ENCODE measurements around the gene ALLC.
"Not testable (repeated sequence)": the region's sequence is repeated elsewhere in the genome, so short reads cannot be mapped to it uniquely, and the experiment has no call there.

ALLC gene

DNA sequence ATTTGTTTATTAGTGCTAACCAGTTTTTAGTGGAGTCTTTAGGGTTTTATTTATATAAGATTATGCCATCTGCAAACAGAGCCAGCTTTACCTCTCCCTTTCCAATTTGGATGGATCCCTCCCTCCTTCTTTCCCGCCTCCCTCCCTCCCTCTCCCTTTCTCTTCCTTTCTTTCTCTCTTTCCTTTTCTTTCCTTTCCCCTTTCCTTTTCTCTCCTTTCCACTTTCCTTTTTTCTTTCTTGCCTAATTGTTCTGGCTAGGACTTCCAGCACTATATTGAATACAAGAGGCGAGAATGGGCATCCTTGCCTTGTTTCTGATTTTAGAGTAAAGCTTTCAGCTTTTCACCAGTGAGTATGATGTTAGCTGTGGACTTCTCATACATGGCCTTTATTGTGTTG, 39.0 kb upstream of the ALLC start:
- in situ Hi-C loops (cut with HindIII; ENCODE audit: low sequenced_read_pairs), result no loop called here
- H3K4me3 ChIP-seq (ENCODE audit: low read depth, low read length), result no peak overlapping the region
- TF ChIP-seq, protein P1, sequence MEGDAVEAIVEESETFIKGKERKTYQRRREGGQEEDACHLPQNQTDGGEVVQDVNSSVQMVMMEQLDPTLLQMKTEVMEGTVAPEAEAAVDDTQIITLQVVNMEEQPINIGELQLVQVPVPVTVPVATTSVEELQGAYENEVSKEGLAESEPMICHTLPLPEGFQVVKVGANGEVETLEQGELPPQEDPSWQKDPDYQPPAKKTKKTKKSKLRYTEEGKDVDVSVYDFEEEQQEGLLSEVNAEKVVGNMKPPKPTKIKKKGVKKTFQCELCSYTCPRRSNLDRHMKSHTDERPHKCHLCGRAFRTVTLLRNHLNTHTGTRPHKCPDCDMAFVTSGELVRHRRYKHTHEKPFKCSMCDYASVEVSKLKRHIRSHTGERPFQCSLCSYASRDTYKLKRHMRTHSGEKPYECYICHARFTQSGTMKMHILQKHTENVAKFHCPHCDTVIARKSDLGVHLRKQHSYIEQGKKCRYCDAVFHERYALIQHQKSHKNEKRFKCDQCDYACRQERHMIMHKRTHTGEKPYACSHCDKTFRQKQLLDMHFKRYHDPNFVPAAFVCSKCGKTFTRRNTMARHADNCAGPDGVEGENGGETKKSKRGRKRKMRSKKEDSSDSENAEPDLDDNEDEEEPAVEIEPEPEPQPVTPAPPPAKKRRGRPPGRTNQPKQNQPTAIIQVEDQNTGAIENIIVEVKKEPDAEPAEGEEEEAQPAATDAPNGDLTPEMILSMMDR (IDR thresholded peaks at IDR 0.05; ENCODE audit: low read depth, low read length), result no peak
- no peak for DNase-seq (ENCODE audit: low read depth, low spot score)

- in situ Hi-C loops (cut with HindIII; ENCODE audit: low sequenced_read_pairs); DNase-seq (ENCODE audit: low read depth, low spot score); H3K4me3 ChIP-seq (ENCODE audit: low read depth, low read length): not testable (repeated sequence)
These were observed 38.3 kb upstream of the ALLC start for GRCh38 chr2:3619661-3620060.

- TF ChIP-seq, protein P1 (IDR thresholded peaks at IDR 0.05; ENCODE audit: low read depth, low read length), result no peak
- no peak for DNase-seq (ENCODE audit: low read depth, low spot score)
- H3K4me3 ChIP-seq (ENCODE audit: low read depth, low read length), result no peak overlapping the region
- in situ Hi-C loops (cut with HindIII; ENCODE audit: low sequenced_read_pairs), result no loop called here
These were observed 37.2 kb upstream of the ALLC start for GRCh38 chr2:3620834-3621233.

GRCh38 chr2:3622967-3623366, 35.0 kb upstream of the ALLC start:
- in situ Hi-C loops (cut with HindIII; ENCODE audit: low sequenced_read_pairs), result no loop called here
- no peak for DNase-seq (ENCODE audit: low read depth, low spot score)
- no peak overlapping the region for H3K4me3 ChIP-seq (ENCODE audit: low read depth, low read length)
- TF ChIP-seq, protein P1 (IDR thresholded peaks at IDR 0.05; ENCODE audit: low read depth, low read length), result no peak

GRCh38 chr2:3624059-3624794, 33.8 kb upstream of the ALLC start:
- no peak overlapping the region for H3K4me3 ChIP-seq (ENCODE audit: low read depth, low read length)
- TF ChIP-seq, protein P1 (IDR thresholded peaks at IDR 0.05; ENCODE audit: low read depth, low read length), result no peak
- in situ Hi-C loops (cut with HindIII; ENCODE audit: low sequenced_read_pairs), result no loop called here
- DNase-seq (ENCODE audit: low read depth, low spot score), result no peak

- H3K4me3 ChIP-seq (ENCODE audit: low read depth, low read length), result no peak overlapping the region
- TF ChIP-seq, protein P1 (IDR thresholded peaks at IDR 0.05; ENCODE audit: low read depth, low read length), result no peak
- in situ Hi-C loops (cut with HindIII; ENCODE audit: low sequenced_read_pairs), result no loop called here
- DNase-seq (ENCODE audit: low read depth, low spot score), result no peak
These were observed 32.8 kb upstream of the ALLC start for GRCh38 chr2:3625186-3625585.

- in situ Hi-C loops (cut with HindIII; ENCODE audit: low sequenced_read_pairs), result no loop called here
- TF ChIP-seq, protein P1 (IDR thresholded peaks at IDR 0.05; ENCODE audit: low read depth, low read length), result no peak
- peak; percentile 30 for DNase-seq (ENCODE audit: low read depth, low spot score)
- no peak overlapping the region for H3K4me3 ChIP-seq (ENCODE audit: low read depth, low read length)
These were observed 31.7 kb upstream of the ALLC start for GRCh38 chr2:3626118-3626811.

Measured in astrocyte of the spinal cord (primary cell).